ENCODE measurements around the gene STMN3. TPM values are rescaled to one million over a fixed set of nuclear protein-coding genes. Genes with fewer than 3 reads are reported as not detected.
A peak's percentile ranks its signal among the peaks of the same experiment; 100 is the strongest.

The STMN3 gene
- total and polyA plus RNA-seq, 2 of the 8 experiments (the other 6 are each of a cell fraction or from before 2014, with no cell fraction given), result 51.5 to 63.1 TPM

GRCh38 chr20:63652192-63652980 is 838 bp downstream of the STMN3 start (continued):
- TF ChIP-seq MAX (IDR thresholded peaks at IDR 0.05) (peak; percentile 20; the same call in 1 of the 2 replicates), RBBP5 (IDR thresholded peaks at IDR 0.05; ENCODE audit: borderline replicate concordance, low read depth, low read length) (peak; percentile 29; the same call in 1 of the 2 replicates), CTBP2 (IDR thresholded peaks at IDR 0.05; ENCODE audit: borderline replicate concordance, insufficient read depth, insufficient read length, low read length) (no peak), TEAD4 (IDR thresholded peaks at IDR 0.05; ENCODE audit: low read depth, low read length) (no peak), CREB1 (IDR thresholded peaks at IDR 0.05) (no peak), EP300 (IDR thresholded peaks at IDR 0.05; ENCODE audit: borderline replicate concordance in 1 of 2, low read depth in 2 of 2, low read length in 2 of 2) (no peak), TAF1 (IDR thresholded peaks at IDR 0.05; ENCODE audit: low read depth, low read length) (no peak), NRF1 (IDR thresholded peaks at IDR 0.05; ENCODE audit: low read depth, low read length) (no peak), KDM1A (IDR thresholded peaks at IDR 0.05; ENCODE audit: borderline replicate concordance, low read length) (no peak), CEBPB (IDR thresholded peaks at IDR 0.05; ENCODE audit: low read depth, low read length) (no peak), KDM5A (IDR thresholded peaks at IDR 0.05; ENCODE audit: low read length) (no peak), CTCF (IDR thresholded peaks at IDR 0.05; ENCODE audit: control extremely low read depth in 1 of 3, insufficient read depth in 1 of 3, low read depth in 1 of 3, low read length in 3 of 3) (no peak), HDAC2 (IDR thresholded peaks at IDR 0.05; ENCODE audit: borderline replicate concordance in 1 of 2, low read depth in 2 of 2, low read length in 2 of 2) (peak in 1 of 2 experiments; percentile 50; a peak in 1 of 4 replicates), RAD21 (IDR thresholded peaks at IDR 0.05 in 1 of 2, conservative IDR thresholded peaks at IDR 0.05 in 1 of 2; ENCODE audit: low read depth in 2 of 2, low read length in 2 of 2) (no peak), CHD2 (IDR thresholded peaks at IDR 0.05; ENCODE audit: low read length) (no peak), SIX5 (IDR thresholded peaks at IDR 0.05; ENCODE audit: low read depth, low read length) (no peak)

Data from H1 (cell line).